ENCODE data around the gene PRRG2. TPM values are rescaled to one million over a fixed set of nuclear protein-coding genes. Genes with fewer than 3 reads are reported as not detected.
"Not testable (repeated sequence)": the region's sequence is repeated elsewhere in the genome, so short reads cannot be mapped to it uniquely, and the experiment has no call there.

Gene PRRG2
- total RNA-seq, 1 donor from 2014 or later, result 1.1 TPM

DNA sequence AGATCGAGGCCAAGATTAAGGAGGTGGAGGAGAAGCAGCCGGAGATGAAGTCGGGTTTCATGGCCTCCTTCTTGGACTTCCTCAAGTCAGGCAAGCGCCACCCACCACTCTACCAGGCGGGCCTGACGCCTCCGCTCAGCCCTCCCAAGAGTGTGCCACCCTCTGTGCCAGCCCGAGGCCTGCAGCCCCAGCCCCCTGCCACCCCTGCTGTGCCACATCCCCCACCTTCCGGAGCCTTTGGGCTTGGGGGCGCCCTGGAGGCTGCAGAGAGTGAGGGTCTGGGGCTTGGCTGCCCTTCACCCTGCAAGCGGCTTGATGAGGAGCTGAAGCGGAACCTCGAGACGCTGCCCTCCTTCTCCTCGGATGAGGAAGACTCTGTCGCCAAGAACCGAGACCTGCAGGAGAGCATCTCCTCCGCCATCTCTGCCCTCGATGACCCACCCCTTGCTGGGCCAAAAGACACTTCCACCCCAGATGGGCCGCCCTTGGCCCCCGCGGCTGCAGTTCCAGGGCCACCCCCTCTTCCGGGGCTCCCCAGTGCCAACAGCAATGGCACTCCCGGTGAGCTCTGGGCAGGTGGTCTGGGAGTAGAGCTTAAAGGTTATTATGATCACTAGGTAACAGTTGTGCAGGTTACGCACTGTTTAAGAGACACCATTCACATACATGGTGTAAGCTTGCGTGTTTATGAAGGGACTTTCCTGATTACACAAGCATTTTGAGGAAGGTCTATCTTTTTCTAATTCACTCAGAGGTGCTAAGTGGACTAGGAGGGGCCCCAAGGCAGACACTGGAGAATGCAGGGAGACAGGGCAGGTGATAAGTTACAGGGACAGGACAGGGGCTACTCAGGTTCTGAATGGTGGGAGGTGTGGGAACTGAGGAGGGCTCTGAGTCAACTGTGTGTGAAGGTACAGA, 18.5 kb downstream of the PRRG2 start:
- intact Hi-C loops (cut with micrococcal nuclease), result no loop called here

DNA sequence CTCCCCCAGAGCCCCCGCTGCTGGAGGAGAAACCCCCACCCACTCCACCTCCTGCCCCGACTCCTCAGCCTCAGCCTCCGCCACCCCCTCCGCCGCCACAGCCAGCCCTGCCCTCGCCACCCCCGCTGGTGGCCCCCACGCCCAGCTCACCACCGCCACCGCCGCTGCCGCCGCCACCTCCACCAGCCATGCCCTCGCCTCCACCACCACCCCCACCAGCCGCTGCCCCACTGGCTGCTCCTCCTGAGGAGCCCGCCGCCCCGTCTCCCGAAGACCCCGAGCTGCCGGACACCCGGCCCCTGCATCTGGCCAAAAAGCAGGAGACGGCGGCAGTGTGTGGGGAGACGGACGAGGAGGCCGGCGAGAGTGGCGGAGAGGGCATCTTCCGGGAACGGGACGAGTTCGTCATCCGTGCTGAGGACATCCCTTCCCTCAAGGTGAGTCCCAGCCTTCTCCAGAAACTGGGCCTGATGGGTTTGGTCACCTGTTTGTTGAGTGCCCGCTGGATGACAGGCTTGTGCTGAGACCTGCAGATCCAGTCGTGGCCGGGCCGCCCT, 20.4 kb downstream of the PRRG2 start:
- intact Hi-C loops (cut with micrococcal nuclease), result no loop called here

DNA sequence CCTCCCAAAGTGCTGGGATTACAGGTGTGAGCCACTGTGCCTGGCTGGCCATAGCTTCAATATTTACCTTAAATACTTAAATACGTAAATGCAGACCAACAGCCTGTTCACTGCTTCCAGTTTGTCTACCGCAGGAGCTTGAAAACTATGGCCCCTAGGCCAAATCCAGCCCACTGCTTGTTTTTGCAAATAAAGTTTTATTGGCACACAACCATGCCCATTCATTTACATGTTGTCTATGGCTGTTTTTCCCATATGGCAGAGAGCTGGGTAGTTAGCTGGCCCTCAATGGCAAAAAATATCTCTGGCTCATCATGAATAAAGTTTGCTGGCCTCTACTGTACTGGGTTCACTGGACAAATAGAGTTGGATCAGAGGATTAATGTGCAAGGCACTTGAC, 21.7 kb downstream of the PRRG2 start:
- intact Hi-C loops (cut with micrococcal nuclease), result no loop called here

DNA sequence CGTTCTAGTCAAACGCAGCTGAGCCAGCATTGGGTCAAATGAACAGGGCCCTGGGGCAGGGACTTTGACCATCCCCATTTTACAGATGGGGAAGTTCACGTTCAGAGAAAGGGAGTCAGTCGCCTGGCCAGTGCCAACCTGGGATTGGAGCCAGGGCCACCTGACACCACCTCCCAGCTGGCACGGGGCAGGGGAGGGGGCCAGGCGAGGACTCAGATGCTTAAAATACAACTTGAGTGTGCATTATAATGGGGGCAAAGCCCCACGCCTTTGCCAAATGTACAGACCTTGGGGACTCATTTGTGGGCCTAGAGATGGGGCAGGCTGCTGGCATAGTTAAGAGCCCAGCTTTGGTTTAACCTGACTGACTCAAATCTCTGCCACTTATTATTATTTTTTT, 24.5 kb downstream of the PRRG2 start:
- intact Hi-C loops (cut with micrococcal nuclease), result no loop called here

DNA sequence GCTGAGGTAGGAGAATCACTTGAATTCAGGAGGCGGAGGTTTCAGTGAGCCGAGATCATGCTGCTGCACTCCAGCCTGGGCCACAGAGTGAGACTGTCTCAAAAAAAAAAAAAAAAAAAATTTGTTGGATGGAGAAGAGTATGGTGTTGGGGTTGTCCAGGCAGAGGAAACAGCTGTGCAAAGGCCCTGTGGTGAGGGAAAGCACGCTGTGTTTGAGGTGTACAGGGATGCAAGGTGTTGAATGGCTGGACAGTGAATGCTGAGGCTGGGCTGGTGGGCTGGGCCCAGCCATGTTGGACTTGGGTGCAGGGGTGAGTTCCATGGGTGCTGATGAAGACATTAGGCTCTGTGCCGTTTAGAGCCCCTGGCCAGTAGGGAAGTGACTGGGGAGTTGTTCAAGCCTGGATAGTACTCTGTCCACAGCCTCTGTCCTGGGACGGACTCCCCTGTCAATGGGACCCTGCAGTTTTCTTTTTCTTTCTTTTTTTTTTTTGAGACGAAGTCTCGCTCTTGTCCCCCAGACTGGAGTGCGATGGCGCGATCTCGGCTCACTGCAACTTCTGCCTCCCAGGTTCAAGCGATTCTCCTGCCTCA, 28.5 kb downstream of the PRRG2 start:
- intact Hi-C loops (cut with micrococcal nuclease), result no loop called here

DNA sequence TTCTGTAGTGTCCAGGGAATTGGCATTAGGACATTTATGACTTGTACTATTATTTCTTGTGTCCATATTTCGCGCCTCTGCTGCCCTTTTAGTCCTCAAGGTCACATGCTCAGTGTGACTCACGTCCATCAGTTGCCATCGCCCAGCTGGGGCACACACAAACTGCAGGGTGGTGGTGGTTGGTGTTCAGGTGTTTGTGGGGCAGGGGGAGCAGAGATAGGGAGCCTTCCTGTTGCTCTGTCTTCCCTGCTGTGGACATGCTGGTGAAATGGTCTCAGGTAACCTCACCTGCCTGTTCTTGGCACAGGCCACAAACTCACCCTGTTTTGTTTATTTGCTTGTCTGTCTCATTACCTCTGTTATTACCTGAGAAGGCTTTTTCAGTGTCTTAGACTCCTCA, 32.3 kb downstream of the PRRG2 start:
- intact Hi-C loops (cut with micrococcal nuclease), result no loop called here

DNA sequence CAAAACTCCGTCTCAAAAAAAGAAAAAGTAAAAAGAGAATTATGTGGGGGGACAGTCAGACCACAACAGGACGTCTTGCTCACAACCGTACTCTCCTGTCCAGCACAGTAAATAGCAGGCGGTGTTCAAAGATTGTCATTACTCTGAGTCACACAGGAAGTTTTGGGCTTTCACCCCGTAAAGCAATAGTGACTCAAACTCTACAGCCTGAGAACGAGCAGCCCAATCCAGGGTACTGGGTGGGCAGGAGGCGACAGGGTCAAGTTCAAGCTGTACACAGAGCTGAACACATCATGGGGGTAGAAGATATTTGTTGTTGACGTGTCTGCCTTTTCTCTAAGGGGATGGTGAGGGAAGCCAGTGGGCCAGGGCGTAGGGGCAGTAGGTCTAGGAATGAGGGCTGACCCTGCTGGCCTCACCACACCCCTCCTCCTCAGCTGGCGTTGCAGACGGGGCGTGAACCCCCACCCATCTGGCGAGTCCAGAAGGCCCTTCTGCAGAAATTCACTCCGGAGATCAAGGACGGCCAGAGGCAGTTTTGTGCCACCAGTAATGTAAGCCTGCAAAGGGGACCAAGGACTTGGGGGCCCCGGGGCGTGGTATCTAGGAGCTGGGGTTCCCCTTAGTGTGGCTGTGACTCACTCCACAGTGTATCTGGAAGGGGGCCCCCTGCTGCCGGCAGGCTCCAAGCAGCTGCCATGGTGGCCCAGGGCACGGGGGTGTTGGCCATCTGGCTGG, 33.1 kb downstream of the PRRG2 start:
- intact Hi-C loops (cut with micrococcal nuclease), result no loop called here

DNA sequence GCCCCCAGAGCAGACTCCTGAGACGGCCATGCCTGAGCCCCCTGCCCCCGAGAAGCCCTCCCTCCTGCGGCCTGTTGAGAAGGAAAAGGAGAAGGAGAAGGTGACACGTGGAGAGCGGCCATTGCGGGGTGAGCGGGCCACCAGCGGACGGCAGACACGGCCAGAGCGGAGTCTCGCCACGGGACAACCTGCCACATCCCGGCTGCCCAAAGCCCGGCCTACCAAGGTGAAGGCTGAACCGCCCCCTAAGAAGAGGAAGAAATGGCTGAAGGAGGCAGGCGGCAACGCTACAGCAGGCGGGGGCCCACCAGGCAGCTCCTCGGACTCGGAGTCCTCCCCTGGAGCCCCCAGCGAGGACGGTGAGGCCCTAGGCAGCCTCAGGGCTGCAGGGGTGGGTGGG, 34.7 kb downstream of the PRRG2 start:
- intact Hi-C loops (cut with micrococcal nuclease), result no loop called here

DNA sequence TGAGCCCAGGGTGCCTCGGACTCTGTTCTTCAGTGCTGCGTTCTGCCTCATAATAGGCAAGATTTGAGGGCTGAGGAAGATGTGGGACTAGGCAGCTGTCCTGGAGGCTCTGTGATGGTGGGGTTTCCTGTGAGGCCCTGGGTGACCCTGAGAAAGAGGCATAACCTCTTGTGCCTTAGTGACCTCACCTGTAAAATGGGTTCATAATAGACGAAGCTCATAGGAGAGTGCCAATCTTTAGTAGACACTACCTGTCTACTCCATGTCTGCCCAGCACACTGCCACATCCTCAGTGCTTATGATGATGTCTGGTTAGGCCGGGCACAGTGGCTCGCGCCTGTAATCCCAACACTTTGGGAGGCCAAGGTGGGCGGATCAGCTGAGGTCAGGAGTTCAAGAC, 35.4 kb downstream of the PRRG2 start:
- intact Hi-C loops (cut with micrococcal nuclease), result no loop called here

DNA sequence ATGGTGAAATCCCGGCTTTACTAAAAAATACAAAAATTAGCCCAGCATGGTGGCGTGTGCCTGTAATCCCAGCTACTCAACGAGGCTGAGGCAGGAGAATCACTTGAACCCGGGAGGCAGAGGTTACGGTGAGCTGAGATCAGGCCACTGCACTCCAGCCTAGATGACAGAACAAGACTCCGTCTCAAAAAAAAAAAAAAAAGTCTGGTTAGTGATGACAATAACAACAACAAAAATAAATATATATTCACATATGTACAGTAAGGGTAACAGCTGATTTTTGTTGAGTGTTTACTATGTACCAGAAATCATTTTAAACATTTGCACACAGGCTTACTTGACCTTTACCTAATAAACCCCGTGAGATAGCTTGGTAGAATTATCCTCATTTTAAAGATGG, 35.8 kb downstream of the PRRG2 start:
- intact Hi-C loops (cut with micrococcal nuclease), result no loop called here

DNA sequence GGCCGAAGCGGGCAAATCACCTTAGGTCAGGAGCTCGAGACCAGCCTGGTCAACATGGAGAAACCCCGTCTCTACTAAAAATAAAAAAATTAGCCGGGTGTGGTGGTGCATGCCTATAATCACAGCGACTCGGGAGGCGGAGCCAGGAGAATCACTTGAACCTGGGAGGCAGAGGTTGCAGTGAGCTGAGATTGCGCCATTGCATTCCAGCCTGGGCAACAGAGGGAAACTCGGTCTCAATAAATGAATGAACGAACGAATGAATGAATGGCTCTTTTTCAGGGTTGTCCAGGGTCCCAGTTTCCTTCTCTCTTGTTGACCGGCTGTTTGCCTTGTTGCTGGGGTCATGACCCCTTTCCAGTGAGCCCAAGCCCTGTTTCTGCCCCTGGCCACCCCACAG, 36.7 kb downstream of the PRRG2 start:
- intact Hi-C loops (cut with micrococcal nuclease), result not testable (repeated sequence)

DNA sequence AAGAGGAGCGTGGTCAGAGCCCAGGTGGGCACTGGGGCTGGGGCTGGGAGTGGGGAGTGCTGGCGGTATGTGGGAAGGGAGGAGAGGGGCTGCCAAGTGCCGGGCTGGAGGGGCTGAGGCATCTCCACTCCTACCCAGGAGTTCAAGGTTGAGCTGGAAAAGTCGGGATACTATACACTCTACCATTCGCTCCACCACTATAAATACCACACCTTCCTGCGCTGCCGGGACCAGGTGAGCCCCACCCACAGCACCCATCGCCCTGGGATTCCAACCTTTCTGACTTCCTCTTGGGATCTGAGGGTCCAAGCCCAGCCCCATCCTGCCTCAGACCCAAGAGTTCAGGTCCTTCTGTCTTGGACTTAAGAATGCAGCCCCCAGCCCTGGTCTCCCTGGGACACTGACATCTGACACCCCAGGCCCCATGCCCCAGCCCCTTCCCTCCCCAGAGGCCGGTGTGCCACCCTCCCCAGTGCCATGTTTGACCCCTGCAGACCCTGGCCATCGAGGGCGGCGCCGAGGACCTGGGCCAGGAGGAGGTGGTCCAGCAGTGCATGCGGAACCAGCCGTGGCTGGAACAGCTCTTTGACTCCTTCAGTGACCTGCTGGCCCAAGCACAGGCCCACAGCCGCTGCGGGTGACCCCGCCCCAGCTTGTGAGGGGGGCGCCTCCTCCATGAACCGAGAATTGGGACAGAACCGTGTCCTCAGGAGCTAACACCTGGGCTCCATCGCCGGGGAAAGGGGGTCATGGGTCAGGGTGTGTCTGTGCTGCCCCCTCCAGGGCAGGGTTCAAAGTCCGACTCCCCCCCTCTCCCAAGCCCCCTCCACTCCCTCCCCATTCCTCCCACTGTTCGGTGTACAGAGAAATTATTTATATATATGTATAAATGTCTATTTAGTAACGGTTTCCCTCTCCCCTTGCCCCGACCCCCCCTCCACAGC, 44.1 kb downstream of the PRRG2 start:
- intact Hi-C loops (cut with micrococcal nuclease), result no loop called here

DNA sequence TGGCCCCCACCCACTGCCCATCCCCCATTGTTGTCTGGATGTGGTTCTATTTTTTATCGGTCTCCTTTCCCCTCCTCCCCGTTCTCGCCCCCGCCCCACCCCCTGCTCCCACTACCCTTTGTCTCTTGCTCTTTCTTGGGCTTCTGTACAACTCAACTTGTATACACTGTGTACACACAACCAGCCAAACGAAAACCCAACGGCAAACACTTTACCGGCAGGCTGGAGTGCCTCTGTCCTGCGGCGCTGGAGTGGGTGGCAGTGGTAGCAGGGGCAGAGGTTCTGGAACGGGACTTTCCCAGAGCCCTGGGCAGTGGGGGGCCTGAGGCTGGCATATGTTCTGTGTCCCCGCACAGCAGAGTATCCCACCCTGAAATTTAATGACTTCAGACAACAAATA, 45.1 kb downstream of the PRRG2 start:
- intact Hi-C loops (cut with micrococcal nuclease), result no loop called here

DNA sequence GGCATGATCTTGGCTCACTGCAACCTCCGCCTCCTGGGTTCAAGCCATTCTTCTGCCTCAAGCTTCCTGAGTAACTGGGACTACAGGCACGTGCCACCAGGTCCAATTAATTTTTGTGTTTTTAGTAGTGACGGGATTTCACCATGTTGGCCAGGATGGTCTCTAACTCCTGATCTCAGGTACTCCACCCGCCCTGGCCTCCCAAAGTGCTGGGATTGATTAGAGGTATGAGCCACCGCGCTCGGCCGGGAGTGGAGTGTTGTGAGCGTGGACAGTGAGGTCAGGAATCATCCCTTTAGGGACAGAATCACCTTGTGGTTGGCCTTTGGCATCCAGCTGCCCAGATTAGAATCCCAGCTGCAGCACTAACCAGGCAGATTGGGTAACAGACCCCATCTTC, 48.5 kb downstream of the PRRG2 start:
- intact Hi-C loops (cut with micrococcal nuclease), result no loop called here

DNA sequence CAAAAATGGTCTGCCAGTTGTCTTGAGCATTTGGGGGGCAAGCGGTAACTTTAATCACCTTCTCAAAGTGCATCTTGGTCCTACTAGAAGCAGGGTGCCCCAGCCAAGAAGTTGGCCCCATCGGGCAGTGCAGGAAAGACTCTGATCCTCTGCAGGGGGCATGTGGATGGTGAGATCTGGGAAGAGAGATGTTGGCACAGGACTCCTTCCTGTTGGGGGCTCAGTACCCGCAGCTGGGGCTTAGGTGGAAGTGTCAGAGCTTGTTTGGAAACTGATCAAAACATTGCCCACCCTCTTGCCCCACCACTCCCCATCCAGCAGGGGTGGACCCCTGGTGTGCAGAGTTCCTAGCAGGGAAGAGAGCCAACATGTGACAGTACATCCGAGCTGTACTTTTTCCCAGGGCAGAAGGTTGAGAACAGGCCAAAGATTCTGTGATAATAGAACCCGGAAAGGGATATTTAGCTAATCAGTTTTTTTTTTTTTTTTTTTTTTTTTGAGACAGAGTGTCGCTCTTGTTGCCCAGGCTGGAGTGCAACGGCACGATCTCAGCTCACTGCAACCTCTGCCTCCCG, 50.0 kb downstream of the PRRG2 start:
- intact Hi-C loops (cut with micrococcal nuclease), result no loop called here

DNA sequence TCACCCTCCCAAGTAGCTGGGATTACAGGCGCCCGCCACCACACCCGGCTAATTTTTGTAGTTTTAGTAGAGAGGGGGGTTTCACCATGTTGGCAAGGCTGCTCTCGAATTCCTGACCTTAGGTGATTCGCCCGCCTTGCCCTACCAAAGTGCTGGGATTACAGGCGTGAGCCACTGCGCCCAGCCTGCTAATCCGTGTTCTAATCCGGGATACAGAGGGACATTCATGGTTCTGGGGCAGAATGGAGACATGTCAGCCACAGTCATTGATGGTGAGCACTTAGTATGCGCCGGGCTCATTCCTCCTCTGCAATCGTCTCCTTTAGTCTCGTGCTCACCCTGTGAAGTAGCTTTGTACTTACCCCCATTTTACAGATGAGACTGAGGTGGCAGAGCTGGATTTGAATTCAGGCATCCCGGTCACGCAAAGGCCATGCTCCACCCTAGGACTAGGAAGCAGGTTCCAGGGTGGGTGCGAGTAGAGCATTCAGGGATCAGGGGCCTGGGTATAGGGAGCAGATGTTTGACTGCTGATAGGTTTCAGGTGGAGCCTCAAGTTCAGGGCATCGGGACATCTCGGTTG, 50.6 kb downstream of the PRRG2 start:
- intact Hi-C loops (cut with micrococcal nuclease), result no loop called here

DNA sequence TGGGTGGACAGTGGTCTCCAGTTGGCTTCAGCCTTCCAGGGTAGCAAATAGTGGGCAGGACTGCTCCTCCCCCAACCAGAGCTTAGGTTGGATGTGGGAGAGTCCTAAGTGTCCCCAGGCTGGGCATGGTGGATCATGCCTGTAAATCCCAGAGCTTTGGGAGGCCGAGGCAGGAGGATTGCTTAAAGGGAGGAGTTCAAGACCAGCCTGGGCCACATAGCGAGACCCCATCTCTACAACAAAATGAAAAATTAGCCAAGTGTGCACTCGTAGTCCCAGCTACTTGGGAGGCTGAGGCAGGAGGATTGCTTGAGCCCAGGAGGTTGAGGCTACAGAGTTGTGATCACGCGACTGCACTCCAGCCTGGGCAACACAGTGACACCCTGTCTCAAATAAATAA, 51.5 kb downstream of the PRRG2 start:
- intact Hi-C loops (cut with micrococcal nuclease), result no loop called here

DNA sequence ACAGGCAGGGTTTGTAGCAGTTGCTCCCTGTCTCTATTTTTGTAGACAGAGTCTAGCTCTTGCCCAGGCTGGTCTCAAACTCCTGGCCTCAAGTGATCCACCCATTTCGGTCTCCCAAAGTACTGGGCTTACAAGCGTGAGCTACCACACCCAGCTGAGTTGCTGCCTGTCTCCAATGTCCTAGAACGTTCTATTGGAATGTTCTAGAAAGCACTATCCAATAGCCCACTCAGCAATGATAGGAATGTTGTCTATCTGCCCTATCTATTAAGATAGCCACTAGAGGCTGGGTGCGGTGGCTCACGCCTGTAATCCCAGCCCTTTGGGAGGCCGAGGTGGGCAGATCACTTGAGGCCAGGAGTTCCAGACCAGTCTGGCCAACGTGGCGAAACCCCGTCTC, 52.2 kb downstream of the PRRG2 start:
- intact Hi-C loops (cut with micrococcal nuclease), result not testable (repeated sequence)

DNA sequence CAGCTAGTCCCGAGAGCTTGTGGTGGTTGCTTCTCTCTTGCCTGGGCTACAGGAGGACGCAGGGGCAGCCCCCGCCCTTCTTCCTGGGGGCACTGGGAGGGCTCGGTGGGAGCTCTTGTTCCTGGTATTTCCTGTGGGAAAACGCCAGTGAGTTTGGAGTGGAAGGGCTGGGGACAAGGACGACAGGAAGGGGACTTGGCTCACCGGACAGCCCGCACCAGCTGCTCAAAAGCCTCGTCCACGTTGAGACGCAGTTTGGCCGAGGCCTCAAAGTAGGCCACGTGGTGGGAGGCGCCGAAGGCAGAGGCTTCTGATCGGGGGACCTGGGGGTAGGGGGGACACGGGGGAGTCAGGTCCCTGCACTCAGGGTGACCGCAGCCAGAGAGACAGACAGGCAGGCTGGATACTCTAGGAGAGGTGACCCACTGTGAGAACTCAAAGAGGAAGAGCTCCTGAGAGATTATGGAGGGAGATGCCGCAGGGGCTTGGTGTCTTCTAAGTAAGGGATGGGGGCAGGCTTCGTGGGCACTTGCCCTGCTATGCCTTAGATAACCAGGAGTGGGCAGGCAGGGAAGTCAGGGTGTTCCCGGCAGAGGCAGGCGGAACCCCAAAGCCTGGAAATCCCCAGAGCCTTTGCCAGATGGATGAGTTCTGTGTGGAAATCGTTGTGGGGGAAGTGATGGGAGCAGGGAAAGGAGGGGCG, 54.6 kb downstream of the PRRG2 start:
- intact Hi-C loops (cut with micrococcal nuclease), result no loop called here
